Measurements from ENCODE around the gene VMP1. TPM values are rescaled to one million over a fixed set of nuclear protein-coding genes. Genes with fewer than 3 reads are reported as not detected.

The VMP1 gene
- total and polyA plus RNA-seq, 2 of the 13 experiments (the other 11 are each of a cell fraction or from before 2014, with no cell fraction given), result 186 to 271 TPM

DNA sequence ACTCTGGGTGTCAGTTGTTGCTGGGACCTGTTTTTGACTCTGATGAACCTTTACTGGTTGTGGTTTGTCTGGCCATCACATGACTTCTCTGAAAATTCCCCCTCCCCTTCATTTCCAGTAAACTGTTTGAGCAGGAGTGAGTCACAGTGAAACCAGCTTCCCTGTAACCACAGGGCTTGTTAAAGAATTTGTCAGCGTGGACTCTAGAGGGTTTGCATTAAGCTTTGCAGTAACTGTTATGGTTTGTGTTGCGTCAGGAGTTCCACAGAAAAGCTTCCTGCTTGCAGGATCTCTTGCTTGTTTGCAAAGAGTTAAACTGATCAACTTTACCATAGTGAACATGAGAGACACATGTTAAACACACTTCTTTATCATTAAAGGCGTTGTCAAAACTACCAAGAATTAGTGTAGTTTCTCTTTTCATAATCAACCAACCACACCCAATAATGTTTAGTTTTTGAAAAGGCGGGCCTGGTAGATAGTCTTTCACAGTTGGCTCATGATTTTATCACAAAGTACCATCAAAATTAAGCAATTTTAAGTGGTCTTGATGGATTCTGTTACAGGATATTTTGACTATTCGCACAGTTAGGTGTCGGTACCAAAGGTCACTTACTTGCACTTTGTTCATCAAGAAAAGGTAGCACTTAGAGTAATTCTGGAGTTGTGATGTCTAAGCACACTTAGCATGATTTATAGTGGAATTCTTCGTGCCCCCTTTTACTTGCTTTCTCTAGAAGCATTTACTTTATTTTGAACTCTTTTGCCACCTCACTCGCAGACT is 79.3 kb downstream of the VMP1 start (continued):
- TF ChIP-seq ZNF615 (CRISPR knock-in tag; IDR thresholded peaks at IDR 0.05; ENCODE audit: borderline replicate concordance) (no peak), NR2C2 (CRISPR knock-in tag; IDR thresholded peaks at IDR 0.05; ENCODE audit: borderline replicate concordance) (peak; percentile 81), ZNF124 (CRISPR knock-in tag; IDR thresholded peaks at IDR 0.05) (peak; percentile 80; the same call in 1 of the 2 replicates), ZNF292 (CRISPR knock-in tag; IDR thresholded peaks at IDR 0.05; ENCODE audit: borderline replicate concordance, low read depth) (peak; percentile 94), ZNF30 (CRISPR knock-in tag; IDR thresholded peaks at IDR 0.05) (no peak), ZNF496 (CRISPR knock-in tag; IDR thresholded peaks at IDR 0.05; ENCODE audit: insufficient replicate concordance) (no peak), NCOA1 (CRISPR knock-in tag; IDR thresholded peaks at IDR 0.05) (no peak; the same call in 1 of the 2 replicates), ZNF251 (CRISPR knock-in tag; IDR thresholded peaks at IDR 0.05) (no peak), ISL2 (CRISPR knock-in tag; IDR thresholded peaks at IDR 0.05) (peak; percentile 97), NCOA2 (CRISPR knock-in tag; IDR thresholded peaks at IDR 0.05) (peak; percentile 100), RFXAP (CRISPR knock-in tag; IDR thresholded peaks at IDR 0.05; ENCODE audit: borderline replicate concordance) (peak; percentile 91), NKX3-1 (CRISPR knock-in tag; IDR thresholded peaks at IDR 0.05) (peak; percentile 95), NFIB (CRISPR knock-in tag; IDR thresholded peaks at IDR 0.05; ENCODE audit: borderline replicate concordance) (no peak), ZNF616 (CRISPR knock-in tag; IDR thresholded peaks at IDR 0.05; ENCODE audit: low read depth) (no peak), ZNF350 (CRISPR knock-in tag; IDR thresholded peaks at IDR 0.05; ENCODE audit: borderline replicate concordance, low read depth) (peak; percentile 57; the same call in 1 of the 2 replicates), ZNF839 (CRISPR knock-in tag; IDR thresholded peaks at IDR 0.05; ENCODE audit: borderline replicate concordance) (no peak), ZNF761 (CRISPR knock-in tag; conservative IDR thresholded peaks at IDR 0.05) (peak; percentile 92; the same call in 1 of the 2 replicates), HIC2 (CRISPR knock-in tag; IDR thresholded peaks at IDR 0.05; ENCODE audit: low read depth) (peak; percentile 62; the same call in 1 of the 2 replicates), LCORL (IDR thresholded peaks at IDR 0.05) (peak; percentile 49; the same call in 1 of the 2 replicates), LCORL (CRISPR knock-in tag; IDR thresholded peaks at IDR 0.05) (peak; percentile 94), ZNF343 (CRISPR knock-in tag; IDR thresholded peaks at IDR 0.05) (0 out of 2 replicates have a peak, but pooled peaks have one; percentile 62), SMARCE1 (IDR thresholded peaks at IDR 0.05; ENCODE audit: borderline replicate concordance) (no peak)
- TF ChIP-seq, protein P1, sequence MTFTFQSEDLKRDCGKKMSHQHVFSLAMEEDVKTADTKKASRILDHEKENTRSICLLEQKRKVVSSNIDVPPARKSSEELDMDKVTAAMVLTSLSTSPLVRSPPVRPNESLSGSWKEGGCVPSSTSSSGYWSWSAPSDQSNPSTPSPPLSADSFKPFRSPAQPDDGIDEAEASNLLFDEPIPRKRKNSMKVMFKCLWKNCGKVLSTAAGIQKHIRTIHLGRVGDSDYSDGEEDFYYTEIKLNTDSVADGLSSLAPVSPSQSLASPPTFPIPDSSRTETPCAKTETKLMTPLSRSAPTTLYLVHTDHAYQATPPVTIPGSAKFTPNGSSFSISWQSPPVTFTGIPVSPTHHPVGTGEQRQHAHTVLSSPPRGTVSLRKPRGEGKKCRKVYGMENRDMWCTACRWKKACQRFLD (CRISPR knock-in tag; IDR thresholded peaks at IDR 0.05; ENCODE audit: borderline replicate concordance), result no peak
- TF ChIP-seq, protein P2, sequence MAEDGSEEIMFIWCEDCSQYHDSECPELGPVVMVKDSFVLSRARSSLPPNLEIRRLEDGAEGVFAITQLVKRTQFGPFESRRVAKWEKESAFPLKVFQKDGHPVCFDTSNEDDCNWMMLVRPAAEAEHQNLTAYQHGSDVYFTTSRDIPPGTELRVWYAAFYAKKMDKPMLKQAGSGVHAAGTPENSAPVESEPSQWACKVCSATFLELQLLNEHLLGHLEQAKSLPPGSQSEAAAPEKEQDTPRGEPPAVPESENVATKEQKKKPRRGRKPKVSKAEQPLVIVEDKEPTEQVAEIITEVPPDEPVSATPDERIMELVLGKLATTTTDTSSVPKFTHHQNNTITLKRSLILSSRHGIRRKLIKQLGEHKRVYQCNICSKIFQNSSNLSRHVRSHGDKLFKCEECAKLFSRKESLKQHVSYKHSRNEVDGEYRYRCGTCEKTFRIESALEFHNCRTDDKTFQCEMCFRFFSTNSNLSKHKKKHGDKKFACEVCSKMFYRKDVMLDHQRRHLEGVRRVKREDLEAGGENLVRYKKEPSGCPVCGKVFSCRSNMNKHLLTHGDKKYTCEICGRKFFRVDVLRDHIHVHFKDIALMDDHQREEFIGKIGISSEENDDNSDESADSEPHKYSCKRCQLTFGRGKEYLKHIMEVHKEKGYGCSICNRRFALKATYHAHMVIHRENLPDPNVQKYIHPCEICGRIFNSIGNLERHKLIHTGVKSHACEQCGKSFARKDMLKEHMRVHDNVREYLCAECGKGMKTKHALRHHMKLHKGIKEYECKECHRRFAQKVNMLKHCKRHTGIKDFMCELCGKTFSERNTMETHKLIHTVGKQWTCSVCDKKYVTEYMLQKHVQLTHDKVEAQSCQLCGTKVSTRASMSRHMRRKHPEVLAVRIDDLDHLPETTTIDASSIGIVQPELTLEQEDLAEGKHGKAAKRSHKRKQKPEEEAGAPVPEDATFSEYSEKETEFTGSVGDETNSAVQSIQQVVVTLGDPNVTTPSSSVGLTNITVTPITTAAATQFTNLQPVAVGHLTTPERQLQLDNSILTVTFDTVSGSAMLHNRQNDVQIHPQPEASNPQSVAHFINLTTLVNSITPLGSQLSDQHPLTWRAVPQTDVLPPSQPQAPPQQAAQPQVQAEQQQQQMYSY (CRISPR knock-in tag; IDR thresholded peaks at IDR 0.05), result no peak
